ENCODE data around the gene HSPA1A. TPM values are rescaled to one million over a fixed set of nuclear protein-coding genes. Genes with fewer than 3 reads are reported as not detected.

The HSPA1A gene
- total RNA-seq, 2 experiments from 2014 or later, result 0.22 to 2.2 TPM

DNA sequence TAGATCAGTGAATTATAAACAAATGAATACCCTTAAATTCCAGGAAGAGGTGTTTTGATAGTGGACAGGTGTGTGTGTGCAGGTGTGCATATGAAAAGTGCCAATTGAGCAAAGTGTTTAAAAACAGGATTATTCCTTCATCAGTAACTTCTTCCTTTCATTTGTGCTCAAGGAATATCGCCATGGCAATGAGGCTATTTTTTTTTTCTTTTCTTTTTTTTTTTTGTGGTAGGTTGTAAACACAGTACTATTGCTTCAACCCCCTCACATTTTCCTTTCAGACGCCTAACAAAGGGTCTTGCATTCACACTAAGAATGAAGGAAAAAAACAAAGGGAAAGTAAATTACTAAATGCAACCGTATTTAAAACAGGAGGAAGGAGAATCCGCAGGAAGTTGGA lies 10.2 kb downstream of the HSPA1A start:
- H3K9me2 ChIP-seq (ENCODE audit: insufficient read depth, low read length), result no peaks in the 10 kb centered on the region
- DNase-seq (ENCODE audit: low spot score), result no peak
- peaks cover 11% of the 10 kb centered on the region for H3K79me2 ChIP-seq (ENCODE audit: insufficient read depth, low read depth, low read length)
- no peaks in the 10 kb centered on the region for H4K20me1 ChIP-seq (ENCODE audit: insufficient read depth, low read length)
- H3K36me3 ChIP-seq (ENCODE audit: insufficient read depth, low read length), result no peaks in the 10 kb centered on the region
- no peaks in the 10 kb centered on the region for H3K9me3 ChIP-seq (ENCODE audit: low read length)
- intact Hi-C loops (cut with micrococcal nuclease; ENCODE audit: unreplicated experiment), result no loop called here
- ChIA-PET CTCF (ENCODE audit: unreplicated experiment) (no interaction called here), POLR2A (no interaction called here)
- no peak overlapping the region for H3K4me3 ChIP-seq (ENCODE audit: low read depth, low read length, poor library complexity, severe bottlenecking)
- H3K27ac ChIP-seq (ENCODE audit: low read depth, low read length, poor library complexity, severe bottlenecking), result no peak overlapping the region
- no peak overlapping the region for H2AFZ ChIP-seq (ENCODE audit: low read length)
- no TSS peak for BruUV-seq (replicated peaks)
- H3K4me2 ChIP-seq (ENCODE audit: low read length), result peak overlapping the region; percentile 18; the same call in 1 of the 2 replicates
- TF ChIP-seq EZH2phosphoT487 (IDR thresholded peaks at IDR 0.05; ENCODE audit: borderline replicate concordance, low read depth, low read length) (no peak), CTCF (conservative IDR thresholded peaks at IDR 0.05; ENCODE audit: low read length) (no peak)
- H3K4me1 ChIP-seq (ENCODE audit: insufficient read depth, low read length, poor library complexity, severe bottlenecking), result peaks cover 49% of the 10 kb centered on the region

GRCh38 chr6:31826793-31827285 lies 11.5 kb downstream of the HSPA1A start:
- H3K9me2 ChIP-seq (ENCODE audit: insufficient read depth, low read length), result no peaks in the 10 kb centered on the region
- peak overlapping the region; percentile 91 for H3K4me2 ChIP-seq (ENCODE audit: low read length)
- no peaks in the 10 kb centered on the region for H3K36me3 ChIP-seq (ENCODE audit: insufficient read depth, low read length)
- no peak; the same call in 1 of the 2 replicates for TF ChIP-seq CTCF (conservative IDR thresholded peaks at IDR 0.05; ENCODE audit: low read length)
- no peak for TF ChIP-seq EZH2phosphoT487 (IDR thresholded peaks at IDR 0.05; ENCODE audit: borderline replicate concordance, low read depth, low read length)
- TSS peak; percentile 97 for BruUV-seq (replicated peaks)
- peak overlapping the region; percentile 76 for H3K4me3 ChIP-seq (ENCODE audit: low read depth, low read length, poor library complexity, severe bottlenecking)
- no peaks in the 10 kb centered on the region for H3K9me3 ChIP-seq (ENCODE audit: low read length)
- no peak for DNase-seq (ENCODE audit: low spot score)
- intact Hi-C loops (cut with micrococcal nuclease; ENCODE audit: unreplicated experiment), result loop anchor here (2.0 kb wide), 2 partner anchors 30 to 88 kb away; no protein-coding TSS in a partner anchor
- peak overlapping the region; percentile 59; the same call in 1 of the 2 replicates for H2AFZ ChIP-seq (ENCODE audit: low read length)
- POLR2A ChIA-PET, result interaction anchor here (0.6 to 2.2 kb wide), 13 partner anchors 12 to 240 kb away, joined by 3 to 14 read pairs (median 4); partner anchors contain the start of genes ABHD16A, CLIC1, GPANK1 and LSM2
- no peaks in the 10 kb centered on the region for H4K20me1 ChIP-seq (ENCODE audit: insufficient read depth, low read length)
- H3K27ac ChIP-seq (ENCODE audit: low read depth, low read length, poor library complexity, severe bottlenecking), result peak overlapping the region; percentile 67
- H3K79me2 ChIP-seq (ENCODE audit: insufficient read depth, low read depth, low read length), result peaks cover 24% of the 10 kb centered on the region
- CTCF ChIA-PET (ENCODE audit: unreplicated experiment), result interaction anchor here (0.9 to 1.1 kb wide), 3 partner anchors 20 to 57 kb away, joined by 3 to 4 read pairs (median 3); no protein-coding TSS in a partner anchor
- peaks cover 47% of the 10 kb centered on the region for H3K4me1 ChIP-seq (ENCODE audit: insufficient read depth, low read length, poor library complexity, severe bottlenecking)

All from OCI-LY7 (cell line).